ENCODE results near the gene LGALS3BP.

The LGALS3BP gene

DNA sequence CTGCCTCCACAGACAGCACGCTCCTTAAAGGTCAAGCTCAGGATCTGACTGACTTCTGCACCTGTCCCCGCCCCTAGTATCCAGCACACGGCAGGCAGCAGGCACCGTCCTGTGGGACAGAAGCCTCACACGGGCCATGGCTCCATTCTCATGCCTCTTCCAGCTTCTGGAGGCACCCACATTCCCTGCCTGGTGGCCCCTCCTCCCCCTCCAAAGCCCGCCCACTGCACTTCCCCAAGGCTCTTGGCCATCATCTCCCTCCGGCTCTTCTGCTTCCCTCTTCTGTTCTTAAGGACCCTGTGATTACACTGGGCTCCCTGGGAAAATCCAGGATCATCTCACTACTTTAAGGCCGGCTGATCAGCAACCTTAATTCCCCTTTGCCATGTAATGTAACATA lies 26.3 kb upstream of the LGALS3BP start:
- no peaks in the 10 kb centered on the region for H3K27me3 Mint-ChIP-seq
- H3K36me3 Mint-ChIP-seq, result no peaks in the 10 kb centered on the region
- H3K4me3 Mint-ChIP-seq, result peak overlapping the region; percentile 56
- no peaks in the 10 kb centered on the region for H3K9me3 Mint-ChIP-seq (ENCODE audit: low read depth)
- H3K4me1 Mint-ChIP-seq (ENCODE audit: low read depth), result peaks cover 54% of the 10 kb centered on the region
- H3K27ac Mint-ChIP-seq, result peak overlapping the region; percentile 70

DNA sequence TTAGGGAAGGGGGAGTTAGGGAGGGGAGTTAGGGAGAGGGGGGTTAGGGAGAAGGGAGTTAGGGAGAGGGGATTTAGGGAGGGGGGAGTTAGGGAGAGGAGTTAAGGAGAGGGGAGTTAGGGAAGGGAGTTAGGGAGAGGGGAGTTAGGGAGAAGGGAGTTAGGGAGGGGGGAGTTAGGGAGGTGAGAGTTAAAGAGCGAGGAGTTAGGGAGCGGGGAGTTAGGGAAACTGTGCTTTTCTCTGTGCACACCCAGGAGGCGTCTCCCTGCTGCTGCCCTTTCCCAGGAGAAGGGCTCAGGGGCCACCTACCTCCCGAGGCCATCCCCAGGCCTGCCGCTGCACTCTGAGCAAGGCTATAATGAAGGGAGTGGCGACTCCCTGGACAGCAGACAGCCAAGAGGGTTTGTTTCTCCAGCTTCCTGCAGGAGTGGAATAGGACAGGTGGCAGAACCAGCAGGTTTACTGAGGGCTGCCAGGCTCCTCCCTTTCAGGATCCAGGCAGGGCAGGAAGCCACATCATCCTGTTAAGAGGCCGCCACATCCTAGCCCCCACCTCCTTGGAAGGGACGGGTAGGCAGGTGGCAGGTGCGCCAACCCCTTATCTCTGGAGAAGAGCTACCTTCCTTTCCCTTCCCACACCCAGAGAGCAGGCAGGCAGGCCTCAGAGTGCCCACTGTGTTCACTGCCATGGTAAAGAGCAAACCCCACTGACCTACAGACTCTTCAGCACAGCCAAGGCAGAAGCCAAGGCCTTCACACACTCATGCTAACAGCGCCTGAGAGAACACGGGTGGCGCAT lies 25.5 kb upstream of the LGALS3BP start:
- Mint-ChIP-seq H3K9me3 (ENCODE audit: low read depth) (no peaks in the 10 kb centered on the region), H3K27me3 (no peaks in the 10 kb centered on the region), H3K27ac (no peak overlapping the region), H3K36me3 (no peaks in the 10 kb centered on the region), H3K4me3 (peak overlapping the region; percentile 10), H3K4me1 (ENCODE audit: low read depth) (peaks cover 48% of the 10 kb centered on the region)

GRCh38 chr17:79003661-79004411 lies 24.1 kb upstream of the LGALS3BP start:
- H3K4me1 Mint-ChIP-seq (ENCODE audit: low read depth), result peaks cover 46% of the 10 kb centered on the region
- H3K27me3 Mint-ChIP-seq, result no peaks in the 10 kb centered on the region
- H3K4me3 Mint-ChIP-seq, result no peak overlapping the region
- H3K27ac Mint-ChIP-seq, result no peak overlapping the region
- no peaks in the 10 kb centered on the region for H3K36me3 Mint-ChIP-seq
- H3K9me3 Mint-ChIP-seq (ENCODE audit: low read depth), result no peaks in the 10 kb centered on the region

GRCh38 chr17:79002796-79003593 lies 23.3 kb upstream of the LGALS3BP start:
- Mint-ChIP-seq H3K27ac (no peak overlapping the region), H3K4me1 (ENCODE audit: low read depth) (peaks cover 37% of the 10 kb centered on the region), H3K4me3 (no peak overlapping the region), H3K27me3 (no peaks in the 10 kb centered on the region), H3K9me3 (ENCODE audit: low read depth) (no peaks in the 10 kb centered on the region), H3K36me3 (no peaks in the 10 kb centered on the region)

GRCh38 chr17:79002291-79002690 lies 22.6 kb upstream of the LGALS3BP start:
- Mint-ChIP-seq H3K27me3 (no peaks in the 10 kb centered on the region), H3K36me3 (no peaks in the 10 kb centered on the region), H3K27ac (peak overlapping the region; percentile 34), H3K9me3 (ENCODE audit: low read depth) (no peaks in the 10 kb centered on the region), H3K4me3 (no peak overlapping the region), H3K4me1 (ENCODE audit: low read depth) (peaks cover 30% of the 10 kb centered on the region)

GRCh38 chr17:79001190-79002020 lies 21.7 kb upstream of the LGALS3BP start:
- peak overlapping the region; percentile 19 for H3K27ac Mint-ChIP-seq

DNA sequence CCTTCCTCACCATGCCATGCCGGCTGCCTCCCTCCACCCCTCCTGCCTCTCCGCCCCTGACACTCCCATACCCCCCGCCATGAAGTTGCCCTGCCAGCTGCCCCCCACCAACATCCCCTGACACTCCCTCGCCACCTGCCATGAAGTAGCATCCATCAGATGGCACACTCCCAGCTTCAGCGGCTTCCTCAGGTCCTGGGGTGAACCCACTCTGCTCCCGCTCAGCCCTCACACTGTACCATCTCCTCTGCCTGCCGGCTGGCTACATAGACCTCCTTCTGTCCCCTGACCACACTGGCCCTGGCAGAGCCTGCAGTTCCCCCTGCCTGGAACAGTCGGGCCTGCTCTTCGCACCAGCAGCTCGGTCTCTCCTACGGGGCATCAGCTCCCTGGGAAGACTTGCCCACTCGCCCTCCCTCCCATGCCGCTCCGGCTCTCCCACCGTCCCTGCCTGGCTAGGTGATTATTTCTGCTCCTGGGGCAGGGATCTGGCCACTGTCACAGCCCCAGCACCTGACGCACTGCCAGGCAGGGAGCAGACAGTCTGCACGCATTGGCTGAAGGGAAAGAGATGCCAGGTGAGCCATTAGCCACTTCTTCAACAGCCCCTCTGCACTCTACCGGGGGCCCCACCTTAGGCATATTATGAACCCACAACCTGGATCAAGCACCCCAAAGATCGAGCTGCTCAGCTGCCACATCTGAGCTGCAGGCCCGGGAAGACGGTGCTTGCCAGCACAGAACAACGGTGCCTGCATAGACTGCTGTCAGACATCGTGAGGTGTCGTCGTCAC lies 20.9 kb upstream of the LGALS3BP start:
- no peak overlapping the region for H3K4me3 Mint-ChIP-seq
- peaks cover 13% of the 10 kb centered on the region for H3K4me1 Mint-ChIP-seq (ENCODE audit: low read depth)
- H3K36me3 Mint-ChIP-seq, result no peaks in the 10 kb centered on the region
- no peaks in the 10 kb centered on the region for H3K27me3 Mint-ChIP-seq
- H3K9me3 Mint-ChIP-seq (ENCODE audit: low read depth), result no peaks in the 10 kb centered on the region
- H3K27ac Mint-ChIP-seq, result peak overlapping the region; percentile 58

More at GRCh38 chr17:79001190-79002020, 21.7 kb upstream of the LGALS3BP start:
- Mint-ChIP-seq H3K9me3 (ENCODE audit: low read depth) (no peaks in the 10 kb centered on the region), H3K4me1 (ENCODE audit: low read depth) (peaks cover 21% of the 10 kb centered on the region), H3K27me3 (no peaks in the 10 kb centered on the region), H3K4me3 (no peak overlapping the region), H3K36me3 (no peaks in the 10 kb centered on the region)

DNA sequence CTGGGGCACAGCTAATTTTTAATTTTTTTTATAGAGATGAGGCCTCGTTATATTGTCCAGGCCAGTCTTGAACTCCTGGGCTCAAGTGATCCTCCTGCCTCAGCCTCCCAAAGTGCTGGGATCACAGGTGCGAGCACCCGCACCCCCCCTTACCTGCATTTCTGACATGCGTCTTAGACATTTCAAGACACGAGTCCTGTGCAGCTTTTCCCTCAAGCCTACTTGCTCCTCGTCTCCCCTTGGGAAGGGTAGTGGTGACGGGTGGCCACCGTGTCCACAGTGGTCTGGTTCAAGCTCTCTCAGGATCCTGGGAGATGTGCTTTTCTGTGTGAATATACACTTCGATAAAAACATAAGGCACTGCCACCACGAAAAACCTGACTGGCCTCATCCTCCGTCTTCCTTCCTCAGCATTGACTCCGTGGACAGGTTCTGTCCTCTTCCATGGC lies 20.2 kb upstream of the LGALS3BP start:
- Mint-ChIP-seq H3K27me3 (no peaks in the 10 kb centered on the region), H3K36me3 (no peaks in the 10 kb centered on the region), H3K4me3 (no peak overlapping the region), H3K4me1 (ENCODE audit: low read depth) (peaks cover 11% of the 10 kb centered on the region), H3K27ac (no peak overlapping the region), H3K9me3 (ENCODE audit: low read depth) (no peaks in the 10 kb centered on the region)

DNA sequence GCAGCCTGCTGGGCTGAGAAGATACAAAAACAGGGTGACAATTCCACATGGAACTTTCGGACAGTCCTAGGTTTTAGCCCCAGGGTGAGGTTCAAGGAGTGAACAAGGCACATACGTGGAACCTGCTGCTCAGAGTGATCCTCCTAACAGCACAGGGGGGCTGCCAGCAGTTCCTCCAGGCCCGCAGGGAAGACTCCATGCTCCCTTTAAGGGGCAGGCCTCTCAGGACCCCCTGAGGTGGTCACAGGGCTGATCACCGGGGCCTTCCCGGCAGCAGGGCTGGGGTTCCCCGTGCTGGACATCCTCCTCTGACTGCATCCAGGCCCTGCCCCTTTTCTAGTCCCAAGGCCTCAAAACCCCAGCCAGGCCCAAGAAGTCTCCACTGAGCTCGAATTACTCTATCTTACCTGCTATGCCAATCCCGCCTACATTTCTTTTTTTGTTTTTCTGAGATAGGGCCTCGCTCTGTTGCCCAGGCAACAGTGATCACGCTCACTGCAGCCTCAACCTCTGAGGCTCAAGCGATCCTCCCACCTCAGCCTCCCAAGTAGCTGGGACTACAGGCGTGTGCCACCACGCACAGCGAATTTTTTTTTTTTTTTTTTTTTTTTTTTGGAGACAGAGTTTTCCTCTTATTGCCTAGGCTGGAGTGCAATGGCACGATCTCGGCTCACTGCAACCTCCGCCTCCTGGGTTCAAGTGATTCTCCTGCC lies 19.5 kb upstream of the LGALS3BP start:
- no peaks in the 10 kb centered on the region for H3K27me3 Mint-ChIP-seq
- H3K4me3 Mint-ChIP-seq, result no peak overlapping the region
- no peaks in the 10 kb centered on the region for H3K36me3 Mint-ChIP-seq
- H3K27ac Mint-ChIP-seq, result no peak overlapping the region
- no peaks in the 10 kb centered on the region for H3K9me3 Mint-ChIP-seq (ENCODE audit: low read depth)
- H3K4me1 Mint-ChIP-seq (ENCODE audit: low read depth), result peaks cover 11% of the 10 kb centered on the region

GRCh38 chr17:78998311-78999055 lies 18.8 kb upstream of the LGALS3BP start:
- Mint-ChIP-seq H3K27ac (no peak overlapping the region), H3K4me1 (ENCODE audit: low read depth) (peaks cover 9% of the 10 kb centered on the region)

GRCh38 chr17:78997881-78998280 lies 18.2 kb upstream of the LGALS3BP start:
- Mint-ChIP-seq H3K4me1 (ENCODE audit: low read depth) (peaks cover 13% of the 10 kb centered on the region), H3K9me3 (ENCODE audit: low read depth) (no peaks in the 10 kb centered on the region), H3K36me3 (no peaks in the 10 kb centered on the region), H3K27ac (no peak overlapping the region), H3K4me3 (no peak overlapping the region), H3K27me3 (no peaks in the 10 kb centered on the region)

More at GRCh38 chr17:78998311-78999055, 18.8 kb upstream of the LGALS3BP start:
- H3K9me3 Mint-ChIP-seq (ENCODE audit: low read depth), result no peaks in the 10 kb centered on the region
- H3K4me3 Mint-ChIP-seq, result no peak overlapping the region
- H3K27me3 Mint-ChIP-seq, result no peaks in the 10 kb centered on the region
- H3K36me3 Mint-ChIP-seq, result no peaks in the 10 kb centered on the region

GRCh38 chr17:78997231-78997741 lies 17.6 kb upstream of the LGALS3BP start:
- no peak overlapping the region for H3K27ac Mint-ChIP-seq

More at GRCh38 chr17:78997231-78997741, 17.6 kb upstream of the LGALS3BP start:
- H3K4me3 Mint-ChIP-seq, result no peak overlapping the region
- peaks cover 8% of the 10 kb centered on the region for H3K4me1 Mint-ChIP-seq (ENCODE audit: low read depth)
- H3K9me3 Mint-ChIP-seq (ENCODE audit: low read depth), result no peaks in the 10 kb centered on the region
- no peaks in the 10 kb centered on the region for H3K36me3 Mint-ChIP-seq
- H3K27me3 Mint-ChIP-seq, result no peaks in the 10 kb centered on the region
